HEK293 (cell line): Measurements from ENCODE around the gene CHST8.

Source experiments
- BCL11A ChIP-seq: fragments of 450-650 bp; formaldehyde crosslinking; IDR thresholded peaks from 2 replicates; pipeline ENCODE4 v1.5.1; 2016; ENCODE audit warnings: low read depth, missing biosample characterization, missing genetic modification characterization
- GFI1B ChIP-seq: fragments of 450-650 bp; formaldehyde crosslinking; IDR thresholded peaks from 2 replicates; pipeline ENCODE4 v1.5.1; 2016; ENCODE audit warnings: missing biosample characterization, missing genetic modification characterization
- KLF10 ChIP-seq: fragments of 450-650 bp; IDR thresholded peaks from 2 replicates; pipeline ENCODE4 v1.5.1; 2018; ENCODE audit warnings: missing biosample characterization, mild to moderate bottlenecking, missing genetic modification characterization
- MZF1 ChIP-seq: fragments of 450-650 bp; formaldehyde crosslinking; IDR thresholded peaks from 2 replicates; pipeline ENCODE4 v1.5.1; 2017; ENCODE audit warnings: missing biosample characterization, missing genetic modification characterization, borderline replicate concordance
- RBAK ChIP-seq: fragments of 450-650 bp; formaldehyde crosslinking; IDR thresholded peaks from 2 replicates; pipeline ENCODE4 v1.5.1; 2016; ENCODE audit warnings: missing biosample characterization, missing genetic modification characterization
- SCRT2 ChIP-seq: fragments of 450-650 bp; formaldehyde crosslinking; IDR thresholded peaks from 2 replicates; pipeline ENCODE4 v1.5.1; 2016; ENCODE audit warnings: missing biosample characterization, missing genetic modification characterization
- SP7 ChIP-seq: fragments of 450-650 bp; formaldehyde crosslinking; IDR thresholded peaks from 2 replicates; pipeline ENCODE4 v1.5.1; 2016; ENCODE audit warnings: missing biosample characterization, missing genetic modification characterization
- YY2 ChIP-seq: fragments of 450-650 bp; formaldehyde crosslinking; IDR thresholded peaks from 2 replicates; pipeline ENCODE4 v1.5.1; 2016; ENCODE audit warnings: missing biosample characterization, missing genetic modification characterization
- ZBTB44 ChIP-seq: fragments of 450-650 bp; IDR thresholded peaks from 2 replicates; pipeline ENCODE4 v1.5.1; 2018; ENCODE audit warnings: missing biosample characterization, mild to moderate bottlenecking, missing genetic modification characterization
- ZBTB48 ChIP-seq: fragments of 450-650 bp; formaldehyde crosslinking; IDR thresholded peaks from 2 replicates; pipeline ENCODE4 v1.5.1; 2016; ENCODE audit warnings: missing biosample characterization, missing genetic modification characterization
- ZBTB7A ChIP-seq: fragments of 450-650 bp; formaldehyde crosslinking; IDR thresholded peaks from 2 replicates; pipeline ENCODE4 v1.5.1; 2016; ENCODE audit warnings: low read depth, missing biosample characterization, missing genetic modification characterization
- ZBTB8A ChIP-seq: fragments of 450-650 bp; formaldehyde crosslinking; IDR thresholded peaks from 2 replicates; pipeline ENCODE4 v1.5.1; 2016; ENCODE audit warnings: missing biosample characterization, missing genetic modification characterization
- ZNF138 ChIP-seq: fragments of 450-650 bp; formaldehyde crosslinking; IDR thresholded peaks from 2 replicates; pipeline ENCODE4 v1.5.1; 2016; ENCODE audit warnings: missing biosample characterization, missing genetic modification characterization, borderline replicate concordance
- ZNF146 ChIP-seq: fragments of 450-650 bp; formaldehyde crosslinking; IDR thresholded peaks from 2 replicates; pipeline ENCODE4 v1.5.1; 2016; ENCODE audit warnings: missing biosample characterization, missing genetic modification characterization
- ZNF174 ChIP-seq: fragments of 450-650 bp; formaldehyde crosslinking; IDR thresholded peaks from 2 replicates; pipeline ENCODE4 v1.5.0; 2017; ENCODE audit warnings: missing biosample characterization, mild to moderate bottlenecking, missing genetic modification characterization
- ZNF248 ChIP-seq: fragments of 450-650 bp; formaldehyde crosslinking; IDR thresholded peaks from 2 replicates; pipeline ENCODE4 v1.5.1; 2017; ENCODE audit warnings: missing biosample characterization, missing genetic modification characterization
- ZNF335 ChIP-seq: fragments of 450-650 bp; formaldehyde crosslinking; conservative IDR thresholded peaks from 2 replicates; pipeline ENCODE4 v1.5.1; 2016; ENCODE audit warnings: missing biosample characterization, missing genetic modification characterization
- ZNF354C ChIP-seq: fragments of 450-650 bp; formaldehyde crosslinking; IDR thresholded peaks from 2 replicates; pipeline ENCODE4 v1.5.1; 2016; ENCODE audit warnings: missing biosample characterization, missing genetic modification characterization, low read depth, borderline replicate concordance
- ZNF37A ChIP-seq: fragments of 450-650 bp; IDR thresholded peaks from 2 replicates; pipeline ENCODE4 v1.5.1; 2018; ENCODE audit warnings: missing biosample characterization, missing genetic modification characterization
- ZNF501 ChIP-seq: fragments of 450-650 bp; formaldehyde crosslinking; IDR thresholded peaks from 2 replicates; pipeline ENCODE4 v1.5.1; 2016; ENCODE audit warnings: missing biosample characterization, missing genetic modification characterization
- ZNF555 ChIP-seq: fragments of 450-650 bp; formaldehyde crosslinking; conservative IDR thresholded peaks from 2 replicates; pipeline ENCODE4 v1.5.1; 2017; ENCODE audit warnings: missing biosample characterization, mild to moderate bottlenecking, missing genetic modification characterization, inconsistent platforms
- ZNF629 ChIP-seq: fragments of 450-650 bp; formaldehyde crosslinking; IDR thresholded peaks from 2 replicates; pipeline ENCODE4 v1.5.1; 2017; ENCODE audit warnings: missing biosample characterization, missing genetic modification characterization
- ZNF639 ChIP-seq: fragments of 450-650 bp; formaldehyde crosslinking; IDR thresholded peaks from 2 replicates; pipeline ENCODE4 v1.5.1; 2016; ENCODE audit warnings: missing biosample characterization, missing genetic modification characterization
- ZNF670 ChIP-seq: fragments of 450-650 bp; formaldehyde crosslinking; IDR thresholded peaks from 2 replicates; pipeline ENCODE4 v1.5.1; 2016; ENCODE audit warnings: missing biosample characterization, missing genetic modification characterization, low read depth
- ZNF791 ChIP-seq: fragments of 450-650 bp; formaldehyde crosslinking; IDR thresholded peaks from 2 replicates; pipeline ENCODE4 v1.5.1; 2016; ENCODE audit warnings: missing biosample characterization, missing genetic modification characterization
- ZSCAN16 ChIP-seq: fragments of 450-650 bp; formaldehyde crosslinking; IDR thresholded peaks from 2 replicates; pipeline ENCODE4 v1.5.1; 2016; ENCODE audit warnings: missing biosample characterization, missing genetic modification characterization
- ZSCAN30 ChIP-seq: fragments of 450-650 bp; IDR thresholded peaks from 2 replicates; pipeline ENCODE4 v1.5.1; 2018; ENCODE audit warnings: missing biosample characterization, mild to moderate bottlenecking, missing genetic modification characterization, moderate library complexity
- TF ChIP-seq, protein P1 (sequence below): fragments of 450-650 bp; formaldehyde crosslinking; IDR thresholded peaks from 2 replicates; pipeline ENCODE4 v1.5.1; 2016; ENCODE audit warnings: missing biosample characterization, missing genetic modification characterization
- TF ChIP-seq, protein P2 (sequence below): fragments of 450-650 bp; formaldehyde crosslinking; IDR thresholded peaks from 2 replicates; pipeline ENCODE4 v1.5.1; 2016; ENCODE audit warnings: missing biosample characterization, missing genetic modification characterization
- TF ChIP-seq, protein P3 (sequence below): fragments of 450-650 bp; formaldehyde crosslinking; IDR thresholded peaks from 2 replicates; pipeline ENCODE4 v1.5.1; 2017; ENCODE audit warnings: missing biosample characterization, missing genetic modification characterization
- TF ChIP-seq, protein P4 (sequence below): sonication (generic); formaldehyde crosslinking; IDR thresholded peaks from 2 replicates; pipeline ENCODE4 v1.8.1; 2022; ENCODE audit warnings: mild to moderate bottlenecking, moderate library complexity, missing genetic modification reagents

Gene CHST8

DNA sequence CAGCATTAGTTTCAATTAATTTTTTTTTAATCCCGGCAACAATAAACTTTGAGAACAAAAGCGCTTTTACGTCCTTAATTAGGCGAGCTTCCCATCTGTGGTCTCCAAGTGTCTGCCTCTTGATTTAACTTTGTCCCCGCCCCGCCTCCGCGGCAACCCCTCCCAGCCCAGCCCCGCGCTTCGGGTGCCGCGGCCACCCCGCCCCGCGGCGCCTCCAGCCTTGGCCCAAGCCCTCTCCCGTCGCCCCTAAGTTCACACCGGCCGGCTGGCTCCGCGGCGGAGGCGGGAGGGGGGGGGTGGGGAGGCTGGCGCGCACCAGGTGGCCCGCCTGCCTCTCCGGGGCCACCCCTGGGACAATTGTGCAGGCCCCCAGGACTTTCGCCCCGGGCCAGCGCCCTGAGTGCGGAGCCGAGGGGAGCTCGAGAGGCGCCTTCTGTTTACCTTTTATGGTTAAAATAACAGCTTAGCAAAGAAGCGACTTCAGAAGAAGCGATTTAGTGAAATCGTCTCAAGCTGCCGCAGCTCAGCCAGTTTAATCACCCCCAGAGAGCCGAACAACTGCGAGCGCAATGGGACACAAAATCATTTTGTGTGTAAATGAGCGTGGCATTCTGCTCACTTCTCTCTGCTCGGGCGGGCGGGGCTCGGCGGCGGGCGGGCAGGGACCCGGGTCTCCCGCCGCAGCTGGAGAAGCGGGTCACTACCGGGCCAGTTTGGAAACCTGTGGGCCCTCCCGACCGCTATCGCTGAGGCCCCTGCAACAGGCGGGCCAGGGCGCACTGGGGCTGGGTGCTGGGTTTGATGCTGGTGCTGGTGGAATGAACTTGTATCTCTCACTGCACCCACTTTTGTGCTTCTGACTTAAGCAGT, 176.3 kb downstream of the CHST8 start (continued):
- TF ChIP-seq, protein P1, sequence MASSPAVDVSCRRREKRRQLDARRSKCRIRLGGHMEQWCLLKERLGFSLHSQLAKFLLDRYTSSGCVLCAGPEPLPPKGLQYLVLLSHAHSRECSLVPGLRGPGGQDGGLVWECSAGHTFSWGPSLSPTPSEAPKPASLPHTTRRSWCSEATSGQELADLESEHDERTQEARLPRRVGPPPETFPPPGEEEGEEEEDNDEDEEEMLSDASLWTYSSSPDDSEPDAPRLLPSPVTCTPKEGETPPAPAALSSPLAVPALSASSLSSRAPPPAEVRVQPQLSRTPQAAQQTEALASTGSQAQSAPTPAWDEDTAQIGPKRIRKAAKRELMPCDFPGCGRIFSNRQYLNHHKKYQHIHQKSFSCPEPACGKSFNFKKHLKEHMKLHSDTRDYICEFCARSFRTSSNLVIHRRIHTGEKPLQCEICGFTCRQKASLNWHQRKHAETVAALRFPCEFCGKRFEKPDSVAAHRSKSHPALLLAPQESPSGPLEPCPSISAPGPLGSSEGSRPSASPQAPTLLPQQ (tag by site-specific recombination), result peak; percentile 60; the same call in 1 of the 2 replicates
- TF ChIP-seq MZF1 (tag by site-specific recombination) (no peak), ZNF146 (no peak), KLF10 (tag by site-specific recombination) (no peak), ZNF335 (no peak), ZNF37A (tag by site-specific recombination) (no peak), ZNF501 (tag by site-specific recombination) (no peak), ZNF248 (tag by site-specific recombination) (no peak), ZBTB44 (tag by site-specific recombination) (no peak), ZNF354C (no peak), ZBTB48 (tag by site-specific recombination) (no peak), ZNF791 (tag by site-specific recombination) (no peak), GFI1B (tag by site-specific recombination) (0 out of 2 replicates have a peak, but pooled peaks have one; percentile 17), RBAK (tag by site-specific recombination) (no peak), ZBTB7A (no peak), YY2 (tag by site-specific recombination) (no peak), ZNF670 (tag by site-specific recombination) (no peak), SP7 (tag by site-specific recombination) (no peak), ZBTB8A (tag by site-specific recombination) (no peak), ZSCAN30 (tag by site-specific recombination) (no peak), BCL11A (tag by site-specific recombination) (no peak), ZNF555 (no peak), ZNF174 (tag by site-specific recombination) (no peak), ZSCAN16 (tag by site-specific recombination) (no peak), SCRT2 (tag by site-specific recombination) (peak; percentile 94), ZNF639 (no peak), ZNF138 (no peak), ZNF629 (tag by site-specific recombination) (no peak)
- TF ChIP-seq, protein P2, sequence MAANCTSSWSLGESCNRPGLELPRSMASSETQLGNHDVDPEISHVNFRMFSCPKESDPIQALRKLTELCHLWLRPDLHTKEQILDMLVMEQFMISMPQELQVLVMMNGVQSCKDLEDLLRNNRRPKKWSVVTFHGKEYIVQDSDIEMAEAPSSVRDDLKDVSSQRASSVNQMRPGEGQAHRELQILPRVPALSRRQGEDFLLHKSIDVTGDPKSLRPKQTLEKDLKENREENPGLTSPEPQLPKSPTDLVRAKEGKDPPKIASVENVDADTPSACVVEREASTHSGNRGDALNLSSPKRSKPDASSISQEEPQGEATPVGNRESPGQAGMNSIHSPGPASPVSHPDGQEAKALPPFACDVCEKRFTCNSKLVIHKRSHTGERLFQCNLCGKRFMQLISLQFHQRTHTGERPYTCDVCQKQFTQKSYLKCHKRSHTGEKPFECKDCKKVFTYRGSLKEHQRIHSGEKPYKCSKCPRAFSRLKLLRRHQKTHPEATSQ (tag by site-specific recombination), result no peak
- TF ChIP-seq, protein P3, sequence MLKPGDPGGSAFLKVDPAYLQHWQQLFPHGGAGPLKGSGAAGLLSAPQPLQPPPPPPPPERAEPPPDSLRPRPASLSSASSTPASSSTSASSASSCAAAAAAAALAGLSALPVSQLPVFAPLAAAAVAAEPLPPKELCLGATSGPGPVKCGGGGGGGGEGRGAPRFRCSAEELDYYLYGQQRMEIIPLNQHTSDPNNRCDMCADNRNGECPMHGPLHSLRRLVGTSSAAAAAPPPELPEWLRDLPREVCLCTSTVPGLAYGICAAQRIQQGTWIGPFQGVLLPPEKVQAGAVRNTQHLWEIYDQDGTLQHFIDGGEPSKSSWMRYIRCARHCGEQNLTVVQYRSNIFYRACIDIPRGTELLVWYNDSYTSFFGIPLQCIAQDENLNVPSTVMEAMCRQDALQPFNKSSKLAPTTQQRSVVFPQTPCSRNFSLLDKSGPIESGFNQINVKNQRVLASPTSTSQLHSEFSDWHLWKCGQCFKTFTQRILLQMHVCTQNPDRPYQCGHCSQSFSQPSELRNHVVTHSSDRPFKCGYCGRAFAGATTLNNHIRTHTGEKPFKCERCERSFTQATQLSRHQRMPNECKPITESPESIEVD (tag by site-specific recombination), result peak; percentile 82
- TF ChIP-seq, protein P4, sequence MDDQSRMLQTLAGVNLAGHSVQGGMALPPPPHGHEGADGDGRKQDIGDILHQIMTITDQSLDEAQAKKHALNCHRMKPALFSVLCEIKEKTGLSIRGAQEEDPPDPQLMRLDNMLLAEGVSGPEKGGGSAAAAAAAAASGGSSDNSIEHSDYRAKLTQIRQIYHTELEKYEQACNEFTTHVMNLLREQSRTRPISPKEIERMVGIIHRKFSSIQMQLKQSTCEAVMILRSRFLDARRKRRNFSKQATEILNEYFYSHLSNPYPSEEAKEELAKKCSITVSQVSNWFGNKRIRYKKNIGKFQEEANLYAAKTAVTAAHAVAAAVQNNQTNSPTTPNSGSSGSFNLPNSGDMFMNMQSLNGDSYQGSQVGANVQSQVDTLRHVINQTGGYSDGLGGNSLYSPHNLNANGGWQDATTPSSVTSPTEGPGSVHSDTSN (CRISPR knock-in tag), result no peak
